GM21381 (cell line): ENCODE measurements around the gene PHF3.

Experiments used
- ATAC-seq: cut with Tn5 transposase; IDR thresholded peaks from one replicate; pipeline ENCODE4 v1.9.1; 2021; ENCODE audit warnings: mild to moderate bottlenecking, moderate library complexity; ENCODE audit not compliant: unreplicated experiment

The PHF3 gene

GRCh38 chr6:63759605-63760105 lies 124.1 kb downstream of the PHF3 start:
- no peak for ATAC-seq

- ATAC-seq, result no peak
Measured at GRCh38 chr6:63760199-63760598, 124.6 kb downstream of the PHF3 start.

- no peak for ATAC-seq
Measured at GRCh38 chr6:63764318-63764916, 128.8 kb downstream of the PHF3 start.
